Lung (tissue), 12 donors: ENCODE data around the gene LRRC71. TPM values are rescaled to one million over a fixed set of nuclear protein-coding genes. Genes with fewer than 3 reads are reported as not detected.

ENCODE experiments used
- ATAC-seq: fragments of 200-7000 bp; cut with Tn5 transposase; one replicate; pipeline ENCODE4 v1.9.1; 2020; ENCODE audit warnings: moderate number of reproducible peaks; ENCODE audit not compliant: insufficient read depth, low FRiP score
- DNase-seq, 3 donors: peaks; one replicate each; pipeline ENCODE4 v3.0.0-alpha.2; 2013 to 2017
- H3K27ac ChIP-seq, 2 donors: one replicate each; pipeline ENCODE4 v1.5.1; 2013; ENCODE audit warnings: mild to moderate bottlenecking in 2 of 2, moderate library complexity in 2 of 2, control low read depth in 1 of 2, inconsistent platforms in 1 of 2, low read depth in 1 of 2, low read length in 1 of 2
- H3K27me3 ChIP-seq, 3 donors: one replicate each; pipeline ENCODE4 v1.5.1; 2013; ENCODE audit warnings: low read length in 2 of 3; ENCODE audit not compliant: control insufficient read depth in 3 of 3, insufficient read depth in 3 of 3
- H3K36me3 ChIP-seq, 4 donors: one replicate each; pipeline ENCODE4 v1.5.1; 2013; ENCODE audit warnings: low read length in 4 of 4, mild to moderate bottlenecking in 1 of 4, moderate library complexity in 1 of 4; ENCODE audit not compliant: control insufficient read depth in 4 of 4, insufficient read depth in 4 of 4
- H3K4me1 ChIP-seq, 5 donors: one replicate each; pipeline ENCODE4 v1.5.1; 2013; ENCODE audit warnings: low read length in 5 of 5, mild to moderate bottlenecking in 2 of 5, moderate library complexity in 1 of 5; ENCODE audit not compliant: control insufficient read depth in 5 of 5, insufficient read depth in 5 of 5
- H3K4me3 ChIP-seq: one replicate; pipeline ENCODE4 v1.5.1; 2013; ENCODE audit warnings: mild to moderate bottlenecking, control low read depth, moderate library complexity
- H3K9ac ChIP-seq, 2 donors: one replicate each; pipeline ENCODE4 v1.5.1; 2013; ENCODE audit warnings: low read length in 2 of 2, control low read depth in 1 of 2; ENCODE audit not compliant: insufficient read depth in 1 of 2
- H3K9me3 ChIP-seq, 4 donors: one replicate each; pipeline ENCODE4 v1.5.1; 2013; ENCODE audit warnings: low read length in 3 of 4, mild to moderate bottlenecking in 1 of 4, moderate library complexity in 1 of 4; ENCODE audit not compliant: control insufficient read depth in 4 of 4, insufficient read depth in 3 of 4
- CTCF ChIP-seq: IDR thresholded peaks from 2 replicates; pipeline ENCODE4 v1.5.1; 2012; ENCODE audit warnings: mild to moderate bottlenecking; ENCODE audit errors: control extremely low read depth, extremely low read depth
- WGBS, 2 donors: extraction: QIAGEN DNeasy Blood & Tissue Kit; methylation state at CpG; one replicate each; pipeline ENCODE4 v1.1.7; 2013; 5-methylcytosine and 5-hydroxymethylcytosine counted together
- polyA plus RNA-seq, 2 donors: library from polyadenylated mRNA; stranded (reverse); fragments of 200-250 nt; gene quantifications; one replicate each; pipeline ENCODE4 v1.2.1, GENCODE V29; 2013
- total RNA-seq, 2 donors: library from RNA; depleted of rRNA in 1 of 2; stranded (reverse); fragments of >200 nt in 1 of 2; gene quantifications; one replicate each; pipeline ENCODE4 v1.2.1, GENCODE V29; 2014 to 2021
- donor health status: control.
- donor health status: control.
- donor health status: Bipolar disorder and iron deficiency.
- donor health status: healthy.
- donor health status: DM: yes; HTN: yes; CAD: no.

The LRRC71 gene
- total and polyA plus RNA-seq, 4 donors, result 3.4 to 17.2 (median 4.2) TPM

DNA sequence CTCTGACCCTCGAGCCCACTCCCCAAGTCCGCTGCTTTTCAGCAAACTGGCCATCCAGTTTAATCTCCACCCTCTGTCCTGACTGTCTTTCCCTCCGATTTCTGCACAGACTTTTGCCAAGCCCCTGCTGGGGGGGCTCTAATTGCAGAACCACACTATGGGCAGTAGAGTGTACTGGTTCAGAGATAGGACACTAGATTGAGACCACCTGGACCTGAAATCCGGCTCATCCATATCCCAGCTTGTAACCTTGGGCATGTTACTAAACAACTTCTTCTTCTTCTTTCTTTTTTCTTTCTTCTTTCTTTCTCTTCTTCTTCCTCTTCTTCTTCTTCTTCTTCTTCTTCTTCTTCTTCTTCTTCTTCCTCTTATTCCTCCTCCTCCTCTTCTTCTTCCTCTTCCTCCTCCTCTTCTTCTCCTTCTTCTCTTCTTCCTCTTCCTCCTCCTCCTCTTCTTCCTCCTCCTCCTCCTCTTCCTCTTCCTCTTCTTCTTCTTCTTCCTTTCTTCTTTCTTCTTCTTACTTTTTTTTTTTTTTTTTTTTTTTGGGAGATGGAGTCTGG lies 7.7 kb downstream of the LRRC71 start:
- no peak for DNase-seq
- Histone ChIP-seq H3K36me3 (no peaks in the 10 kb centered on the region), H3K27me3 (peaks cover 0 to 64% (median 50%) of the 10 kb centered on the region in 3 donors), H3K9me3 (no peaks in the 10 kb centered on the region), H3K4me1 (peaks cover 0 to 12% (median 6%) of the 10 kb centered on the region in 5 donors), H3K9ac (no peak overlapping the region), H3K27ac (no peak overlapping the region), H3K4me3 (no peak overlapping the region)
- no peak for ATAC-seq
- TF ChIP-seq CTCF, result no peak
- 8 to 11% methylated on average over 4 of the region's 4 CpGs for WGBS, 2 donors

DNA sequence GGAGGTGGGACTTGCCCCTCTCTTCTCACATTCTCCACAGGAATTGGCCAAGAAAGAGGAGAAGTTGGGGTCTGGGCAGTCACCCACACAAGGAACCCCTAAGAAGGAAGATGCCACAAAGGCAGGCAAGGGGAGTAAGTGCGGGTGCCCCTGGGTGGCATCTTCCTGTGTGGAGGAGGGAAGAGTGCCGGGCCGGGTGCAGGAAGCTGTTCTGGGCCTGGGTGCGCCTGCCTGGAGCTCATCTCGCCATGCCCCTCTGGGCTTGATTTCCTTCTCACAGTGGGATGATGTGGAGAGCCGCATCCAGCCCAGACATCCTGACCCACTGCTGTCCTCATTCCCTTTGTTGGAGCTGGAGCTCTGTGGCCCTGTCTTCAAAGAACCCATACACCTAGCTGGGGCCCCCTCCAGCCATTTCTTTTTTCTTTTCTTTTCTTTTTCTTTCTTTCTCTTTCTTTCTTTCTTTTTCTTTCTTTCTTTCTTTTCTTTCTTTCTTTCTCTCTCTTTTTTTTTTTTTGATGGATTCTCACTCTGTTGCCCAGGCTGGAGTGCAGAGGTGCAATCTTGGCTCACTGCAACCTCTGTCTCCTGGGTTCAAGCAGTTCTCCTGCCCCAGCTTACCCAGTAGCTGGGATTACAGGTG lies 9.3 kb downstream of the LRRC71 start:
- ATAC-seq (no peak), DNase-seq (no peak)
- Histone ChIP-seq H3K27ac (no peak overlapping the region), H3K27me3 (peaks cover 0 to 48% (median 41%) of the 10 kb centered on the region in 3 donors), H3K9ac (no peak overlapping the region), H3K9me3 (no peaks in the 10 kb centered on the region), H3K4me3 (no peak overlapping the region), H3K4me1 (peaks cover 0 to 4% (median 0%) of the 10 kb centered on the region in 5 donors), H3K36me3 (no peaks in the 10 kb centered on the region)
- TF ChIP-seq CTCF, result no peak
- 67 to 74% methylated on average over 6 of the region's 6 CpGs for WGBS, 2 donors

DNA sequence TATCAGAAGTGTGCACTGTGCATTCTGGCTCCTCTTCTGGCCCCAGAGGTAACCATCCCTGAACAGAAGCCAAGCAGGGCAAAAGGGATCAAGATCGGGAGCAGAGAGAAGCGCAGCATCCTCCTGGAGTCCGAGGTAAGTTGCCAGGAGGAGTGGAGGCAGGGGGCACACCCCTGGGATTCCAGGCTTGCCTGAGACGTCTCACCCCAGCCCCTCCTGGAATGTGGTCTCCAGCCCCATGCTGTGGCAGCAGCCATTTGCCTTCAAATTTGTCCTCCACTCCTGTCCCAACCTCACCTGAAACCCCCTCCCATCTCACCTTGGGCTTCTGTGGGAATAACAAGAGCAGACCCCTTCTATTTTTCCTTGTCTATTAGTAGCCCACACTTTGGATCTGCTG lies 10.1 kb downstream of the LRRC71 start:
- no peak for TF ChIP-seq CTCF
- peaks cover 0 to 6% (median 2%) of the 10 kb centered on the region in 4 donors for H3K36me3 ChIP-seq
- no peak overlapping the region for H3K4me3 ChIP-seq
- ATAC-seq (no peak), DNase-seq (no peak)
- H3K9ac ChIP-seq, result no peak overlapping the region
- WGBS, 2 donors, result 71 to 72% methylated on average over 4 of the region's 4 CpGs
- H3K9me3 ChIP-seq, result no peaks in the 10 kb centered on the region
- peaks cover 0 to 4% (median 0%) of the 10 kb centered on the region in 5 donors for H3K4me1 ChIP-seq
- peaks cover 0 to 40% (median 33%) of the 10 kb centered on the region in 3 donors for H3K27me3 ChIP-seq
- no peak overlapping the region for H3K27ac ChIP-seq
